Keratinocyte (primary cell): ENCODE data around the gene C11orf91. TPM values are rescaled to one million over a fixed set of nuclear protein-coding genes. Genes with fewer than 3 reads are reported as not detected.

Experiments
- DNase-seq: peaks from one replicate; pipeline ENCODE4 v3.0.0-alpha.2; 2011; ENCODE audit warnings: low read depth, missing footprints, low spot score
- FAIRE-seq: peaks from 2 replicates; lab custom pipeline; 2011; peaks lifted over from hg19 to GRCh38; lab: Jason Lieb, UNC
- H2AFZ ChIP-seq: 2 replicates; pipeline ENCODE4 v1.6.0; 2012; ENCODE audit warnings: low read length, control low read depth, inconsistent platforms; ENCODE audit not compliant: control insufficient read depth
- H3K27ac ChIP-seq: 2 replicates; pipeline ENCODE4 v1.5.1; 2011; ENCODE audit warnings: low read length; ENCODE audit not compliant: control insufficient read depth, insufficient read depth
- H3K27me3 ChIP-seq: 3 replicates; pipeline ENCODE4 v1.6.0; 2011; ENCODE audit warnings: low read length; ENCODE audit not compliant: control insufficient read depth, insufficient read depth; ENCODE audit errors: extremely low read depth
- H3K36me3 ChIP-seq, 2 experiments: 2 replicates in 1 of 2; 3 replicates in 1 of 2; pipeline ENCODE4 v1.5.1; 2011; ENCODE audit warnings: low read length in 2 of 2, mild to moderate bottlenecking in 1 of 2; ENCODE audit not compliant: control insufficient read depth in 2 of 2, insufficient read depth in 2 of 2; ENCODE audit errors: extremely low read depth in 1 of 2
- H3K4me1 ChIP-seq: 3 replicates; pipeline ENCODE4 v1.5.1; 2011; ENCODE audit warnings: low read length; ENCODE audit not compliant: control insufficient read depth, insufficient read depth; ENCODE audit errors: extremely low read depth
- H3K4me2 ChIP-seq: 3 replicates; pipeline ENCODE4 v1.6.0; 2011; ENCODE audit warnings: low read depth, low read length; ENCODE audit not compliant: control insufficient read depth, insufficient read depth; ENCODE audit errors: extremely low read depth
- H3K4me3 ChIP-seq, 3 experiments: fragments of 200-600 bp in 1 of 3; sonication (generic) in 1 of 3; 2 replicates in 2 of 3; 3 replicates in 1 of 3; pipeline ENCODE4 v1.5.1; 2011 to 2016; ENCODE audit warnings: low read length in 3 of 3, mild to moderate bottlenecking in 3 of 3, control low read depth in 2 of 3, inconsistent platforms in 1 of 3, low read depth in 1 of 3, mixed read lengths in 1 of 3, mixed run types in 1 of 3, moderate library complexity in 1 of 3; ENCODE audit not compliant: control insufficient read depth in 2 of 3, insufficient read depth in 2 of 3; ENCODE audit errors: extremely low read depth in 1 of 3
- H3K79me2 ChIP-seq: 2 replicates; pipeline ENCODE4 v1.6.0; 2012; ENCODE audit warnings: low read length; ENCODE audit not compliant: control insufficient read depth, insufficient read depth
- H3K9ac ChIP-seq: 3 replicates; pipeline ENCODE4 v1.6.0; 2011; ENCODE audit warnings: low read length; ENCODE audit not compliant: control insufficient read depth, insufficient read depth; ENCODE audit errors: extremely low read depth
- H3K9me1 ChIP-seq: 3 replicates; pipeline ENCODE4 v1.6.0; 2011; ENCODE audit warnings: low read length; ENCODE audit not compliant: control insufficient read depth, insufficient read depth; ENCODE audit errors: extremely low read depth
- H3K9me3 ChIP-seq: 2 replicates; pipeline ENCODE4 v1.5.1; 2012; ENCODE audit warnings: low read depth, low read length; ENCODE audit not compliant: control insufficient read depth
- H4K20me1 ChIP-seq: 3 replicates; pipeline ENCODE4 v1.6.0; 2011; ENCODE audit warnings: low read length; ENCODE audit not compliant: control insufficient read depth, insufficient read depth; ENCODE audit errors: extremely low read depth
- CTCF ChIP-seq, 3 experiments: IDR thresholded peaks in 1 of 3; conservative IDR thresholded peaks in 1 of 3; optimal IDR thresholded peaks in 1 of 3; 2 replicates in 2 of 3; 3 replicates in 1 of 3; pipeline versions ENCODE3 to v1.5.1; 2011; ENCODE audit warnings: low read length in 3 of 3, mild to moderate bottlenecking in 3 of 3, moderate library complexity in 2 of 3, control low read depth in 1 of 3, inconsistent platforms in 1 of 3; ENCODE audit not compliant: insufficient read depth in 2 of 3; ENCODE audit errors: extremely low read depth in 1 of 3
- EZH2 ChIP-seq: IDR thresholded peaks from one replicate; pipeline ENCODE4 v1.6.1; 2012; ENCODE audit warnings: inconsistent platforms, mild to moderate bottlenecking, low read length, moderate library complexity
- dilution Hi-C: fragments of 300-500 bp; cut with MboI; formaldehyde crosslinking; loops from one replicate; pipeline ENCODE4 v1.7.0; 2020; ENCODE audit warnings: low sequenced_read_pairs; ENCODE audit not compliant: extremely low pct_ligation_motif_present
- polyA plus RNA-seq, 5 experiments: library from polyadenylated mRNA; depleted of rRNA in 3 of 5; stranded (reverse) in 3 of 5; stranded (forward) in 1 of 5; unstranded in 1 of 5; fragments of >200 nt; gene quantifications; 1 replicate in 1 of 5; 2 replicates in 3 of 5; 3 replicates in 1 of 5; pipeline versions ENCODE4 v1.2.1 to v1.2.3, GENCODE V29; 2011 to 2012; ENCODE audit warnings: missing spikeins in 2 of 5, low read depth in 1 of 5, low replicate concordance in 1 of 5

The C11orf91 gene
- polyA plus RNA-seq, 1 donor (not counting 4 experiments of a cell fraction or from before 2014, with no cell fraction given), result 0.10 TPM

DNA sequence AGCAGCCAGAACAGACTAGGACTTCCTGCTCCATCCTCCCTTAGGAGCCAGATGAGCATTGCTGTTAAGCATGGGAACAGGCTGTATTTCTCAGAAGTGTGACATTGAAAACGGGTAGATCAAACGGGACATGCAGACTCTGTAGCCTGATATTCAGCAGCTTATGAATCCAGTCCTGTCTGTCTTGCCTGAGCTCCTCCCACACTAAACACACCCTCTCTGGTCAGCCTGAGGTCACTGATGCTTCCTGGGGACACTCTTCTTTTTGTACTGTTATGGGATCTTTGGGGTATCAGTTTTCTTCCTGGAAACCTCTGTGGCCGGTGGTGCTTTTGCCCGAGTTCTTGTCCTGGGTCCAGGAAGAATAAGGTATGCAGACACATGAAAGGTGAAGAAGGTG, 35.8 kb downstream of the C11orf91 start:
- TF ChIP-seq CTCF (optimal IDR thresholded peaks at IDR 0.05 in 1 of 3, IDR thresholded peaks at IDR 0.05 in 1 of 3, conservative IDR thresholded peaks at IDR 0.05 in 1 of 3; ENCODE audit: extremely low read depth in 1 of 3, insufficient read depth in 2 of 3, low read length in 3 of 3) (no peak), EZH2 (no peak)
- no peak for DNase-seq
- Histone ChIP-seq H3K9me3 (no peaks in the 10 kb centered on the region), H3K27ac (no peak overlapping the region), H3K4me3 (no peak overlapping the region), H3K4me2 (no peak overlapping the region), H4K20me1 (no peaks in the 10 kb centered on the region), H3K79me2 (no peaks in the 10 kb centered on the region), H3K9ac (no peak overlapping the region), H3K27me3 (no peaks in the 10 kb centered on the region), H3K4me1 (peaks cover 31% of the 10 kb centered on the region), H2AFZ (peak overlapping the region; percentile 17), H3K9me1 (no peaks in the 10 kb centered on the region), H3K36me3 (no peaks in the 10 kb centered on the region)
- dilution Hi-C loops, result no loop called here
- no peak for FAIRE-seq

DNA sequence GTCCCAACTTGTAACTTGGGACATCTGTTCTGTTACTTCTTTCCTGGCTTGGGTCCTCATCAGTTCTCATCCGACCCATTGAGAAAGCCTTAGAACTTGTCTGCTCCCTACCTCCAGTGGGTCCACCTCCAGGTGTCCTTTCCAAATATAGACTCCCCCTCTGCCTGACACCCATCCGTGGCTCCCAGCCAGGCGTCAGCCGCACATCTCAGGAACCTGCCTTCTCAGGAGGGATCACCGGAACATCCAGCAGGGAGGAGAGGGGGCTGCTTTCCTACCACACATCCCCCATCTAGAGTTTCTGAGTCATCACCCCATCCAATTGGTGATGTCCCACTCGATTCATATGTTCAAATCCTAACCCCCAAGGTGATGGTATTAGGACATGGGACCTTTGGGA, 36.5 kb downstream of the C11orf91 start:
- Histone ChIP-seq H3K4me2 (no peak overlapping the region), H3K27ac (no peak overlapping the region), H3K36me3 (no peaks in the 10 kb centered on the region), H2AFZ (no peak overlapping the region), H3K9me1 (no peaks in the 10 kb centered on the region), H3K9me3 (no peaks in the 10 kb centered on the region), H3K4me1 (peaks cover 25% of the 10 kb centered on the region), H4K20me1 (no peaks in the 10 kb centered on the region), H3K4me3 (no peak overlapping the region), H3K79me2 (no peaks in the 10 kb centered on the region), H3K27me3 (no peaks in the 10 kb centered on the region), H3K9ac (no peak overlapping the region)
- FAIRE-seq, result no peak
- DNase-seq, result no peak
- TF ChIP-seq CTCF (optimal IDR thresholded peaks at IDR 0.05 in 1 of 3, IDR thresholded peaks at IDR 0.05 in 1 of 3, conservative IDR thresholded peaks at IDR 0.05 in 1 of 3; ENCODE audit: extremely low read depth in 1 of 3, insufficient read depth in 2 of 3, low read length in 3 of 3) (no peak), EZH2 (no peak)
- dilution Hi-C loops, result no loop called here
